ENCODE results near the gene ZNF587. TPM values are rescaled to one million over a fixed set of nuclear protein-coding genes. Genes with fewer than 3 reads are reported as not detected.
"Not testable (repeated sequence)": the region's sequence is repeated elsewhere in the genome, so short reads cannot be mapped to it uniquely, and the experiment has no call there.

ZNF587 gene
- total and polyA plus RNA-seq, 8 donors: 9.3 to 29.5 (median 16.1) TPM

DNA sequence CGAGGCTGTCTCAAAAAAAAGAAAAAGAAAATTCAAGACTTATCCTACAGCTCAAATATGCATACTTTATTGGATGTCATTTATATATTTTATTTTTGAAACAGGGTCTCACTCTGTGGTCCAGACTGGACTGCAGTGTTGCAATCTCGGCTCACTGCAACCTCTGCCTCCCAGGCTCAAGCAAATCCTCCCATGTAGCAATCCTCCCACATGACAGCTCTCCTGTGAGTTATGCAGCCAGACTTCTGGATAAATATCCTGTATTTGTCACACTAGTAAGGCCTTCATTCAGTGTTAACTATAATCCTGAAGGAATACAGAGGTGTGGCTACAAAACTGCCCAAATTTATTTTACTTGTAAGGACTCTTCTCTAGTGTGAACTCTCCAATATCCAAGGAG is 42.1 kb upstream of the ZNF587 start:
- FAIRE-seq: no peak
- no peak overlapping the region for H3K4me3 ChIP-seq
- WGBS, 2 donors: 97 to 98% methylated on average over 2 of the region's 2 CpGs
- intact Hi-C loops (cut with DNase I): no loop called here
- no peak for ATAC-seq
- H3K36me3 ChIP-seq: peaks cover 0 to 5% (median 0%) of the 10 kb centered on the region in 3 donors
- peaks cover 0 to 3% (median 0%) of the 10 kb centered on the region in 3 donors for H3K4me1 ChIP-seq
- no peaks in the 10 kb centered on the region for H3K9me3 ChIP-seq
- no peak for TF ChIP-seq CTCF (IDR thresholded peaks at IDR 0.05)
- no peak for DNase-seq
- no peaks in the 10 kb centered on the region for H3K27me3 ChIP-seq
- H3K27ac ChIP-seq: no peak overlapping the region

- peak overlapping the region in 1 of 4 donors; percentile 49 for H3K27ac ChIP-seq
Measured at GRCh38 chr19:57810410-57811295, 39.0 kb upstream of the ZNF587 start.

DNA sequence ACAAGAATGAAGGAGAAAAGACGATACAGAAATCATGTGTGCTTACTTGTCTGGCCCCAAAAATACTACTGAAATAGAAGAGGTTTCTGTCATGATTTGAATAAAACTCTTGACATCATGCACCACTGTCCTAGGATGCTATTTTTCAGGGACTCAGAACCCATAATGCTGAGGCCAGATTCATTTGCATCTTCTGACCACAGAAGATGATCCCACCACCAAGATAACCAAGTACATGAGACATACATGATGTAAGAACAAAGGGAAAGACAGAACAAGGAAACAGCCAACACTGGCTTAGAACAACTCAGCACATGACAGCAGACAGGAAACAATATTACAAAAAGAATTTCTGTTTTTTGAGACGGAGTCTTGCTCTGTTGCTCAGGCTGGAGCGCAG is 37.4 kb upstream of the ZNF587 start:
- H3K4me3 ChIP-seq: no peak overlapping the region
- peaks cover 0 to 5% (median 0%) of the 10 kb centered on the region in 3 donors for H3K36me3 ChIP-seq
- intact Hi-C loops (cut with DNase I): no loop called here
- H3K27ac ChIP-seq: no peak overlapping the region
- TF ChIP-seq CTCF (IDR thresholded peaks at IDR 0.05): no peak
- DNase-seq (no peak), FAIRE-seq (no peak), ATAC-seq (no peak)
- no peaks in the 10 kb centered on the region for H3K9me3 ChIP-seq
- H3K27me3 ChIP-seq: no peaks in the 10 kb centered on the region
- WGBS, 2 donors: 87 to 91% methylated on average over 3 of the region's 3 CpGs
- H3K4me1 ChIP-seq: peaks cover 0 to 5% (median 4%) of the 10 kb centered on the region in 3 donors

More at GRCh38 chr19:57810410-57811295, 39.0 kb upstream of the ZNF587 start:
- H3K4me1 ChIP-seq; ATAC-seq; intact Hi-C loops (cut with DNase I); H3K9me3 ChIP-seq; H3K36me3 ChIP-seq; H3K4me3 ChIP-seq; DNase-seq; H3K27me3 ChIP-seq; FAIRE-seq: not testable (repeated sequence)
- 67 to 75% methylated on average over 17 of the region's 17 CpGs for WGBS, 2 donors

DNA sequence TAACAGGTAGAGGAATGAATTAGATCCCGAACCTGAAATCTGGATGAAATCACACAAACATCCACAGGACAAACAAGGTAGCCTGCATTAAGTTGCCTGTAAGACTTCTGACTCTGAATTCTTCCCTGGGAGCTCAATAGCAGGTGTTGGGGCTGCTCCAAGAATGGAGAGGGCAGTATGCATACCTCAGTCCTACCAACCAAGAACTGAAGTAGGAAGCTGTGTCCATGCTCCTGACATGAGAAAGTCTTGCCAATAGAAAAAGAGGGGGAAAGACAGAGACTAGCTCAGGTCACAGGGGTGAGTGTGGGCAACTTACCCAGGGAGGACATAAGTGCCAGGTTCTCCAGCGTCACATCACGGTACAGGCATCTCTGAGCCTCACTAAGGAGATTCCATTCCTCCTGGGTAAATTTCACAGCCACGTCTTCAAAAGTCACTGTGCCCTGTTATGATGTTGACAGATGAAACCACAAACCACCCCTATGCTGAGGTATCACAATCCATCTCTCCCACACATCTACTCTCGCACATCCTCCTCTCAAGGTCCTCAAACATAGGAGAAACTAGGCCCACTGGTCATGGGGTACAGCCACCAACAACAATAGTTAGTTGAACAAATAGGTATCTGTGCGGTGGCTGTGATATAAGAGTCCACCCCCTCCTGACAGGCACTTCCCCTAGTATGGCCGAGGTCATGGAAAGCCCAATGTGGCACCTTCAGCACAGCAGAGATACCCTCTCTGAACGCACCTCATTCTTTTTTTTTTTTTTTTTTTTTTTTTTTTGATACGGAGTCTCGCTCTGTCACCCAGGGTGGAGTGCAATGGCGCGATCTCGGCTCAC is 36.5 kb upstream of the ZNF587 start:
- H3K27me3 ChIP-seq; intact Hi-C loops (cut with DNase I); H3K36me3 ChIP-seq; FAIRE-seq; H3K4me1 ChIP-seq; ATAC-seq; H3K9me3 ChIP-seq: not testable (repeated sequence)
- peak in 1 of 6 donors; percentile 32 for DNase-seq
- peak overlapping the region in 3 of 4 donors; percentile 76 to 82 (median 77) for H3K4me3 ChIP-seq
- 77 to 86% methylated on average over 12 to 13 of the region's 13 CpGs for WGBS, 2 donors
- H3K27ac ChIP-seq: peak overlapping the region in 1 of 4 donors; percentile 74

GRCh38 chr19:57813919-57814504 is 35.6 kb upstream of the ZNF587 start:
- DNase-seq (no peak), FAIRE-seq (no peak), ATAC-seq (peak in 2 of 4 donors; percentile 2 to 13)
- no peak for TF ChIP-seq CTCF (IDR thresholded peaks at IDR 0.05)
- H3K4me3 ChIP-seq: peak overlapping the region; percentile 56 to 82 (median 76)
- WGBS, 2 donors: 9 to 11% methylated on average over 13 of the region's 13 CpGs
- no peaks in the 10 kb centered on the region for H3K9me3 ChIP-seq
- peak overlapping the region; percentile 62 to 74 (median 69) for H3K27ac ChIP-seq
- intact Hi-C loops (cut with DNase I): no loop called here
- peaks cover 0 to 5% (median 4%) of the 10 kb centered on the region in 3 donors for H3K4me1 ChIP-seq
- H3K36me3 ChIP-seq: no peaks in the 10 kb centered on the region
- H3K27me3 ChIP-seq: no peaks in the 10 kb centered on the region
